ENCODE results near the gene OR52E1.

OR52E1 gene

DNA sequence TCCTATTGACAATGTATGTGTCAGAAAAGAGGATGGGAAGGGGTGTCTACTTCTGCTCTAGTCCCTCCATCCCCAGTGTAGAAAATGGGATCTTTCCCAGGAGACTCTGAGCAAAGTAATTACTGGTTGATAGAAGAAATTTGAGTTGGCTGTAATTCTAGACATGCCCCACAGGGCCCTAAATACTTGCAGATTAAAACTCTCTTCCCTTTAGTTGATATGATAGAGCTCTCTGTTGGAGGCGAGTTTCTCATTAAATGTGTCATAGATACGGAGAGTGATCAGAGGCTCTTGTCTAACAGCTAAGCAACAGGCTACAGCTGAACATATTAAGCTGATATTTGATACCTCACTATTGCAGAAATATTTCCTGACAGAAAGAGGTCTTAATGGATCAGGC is 32.9 kb downstream of the OR52E1 start:
- Histone ChIP-seq H3K4me2 (ENCODE audit: low read length) (no peak overlapping the region), H3K9me3 (ENCODE audit: insufficient read depth, low read length) (no peaks in the 10 kb centered on the region), H3K9ac (ENCODE audit: low read length) (no peak overlapping the region), H3K4me1 (ENCODE audit: low read length) (peaks cover 3% of the 10 kb centered on the region), H3K4me3 (ENCODE audit: low read length) (no peak overlapping the region), H3K36me3 (replicated peaks; ENCODE audit: low read depth, low read length) (no peaks in the 10 kb centered on the region), H4K20me1 (ENCODE audit: insufficient read depth, low read length) (no peaks in the 10 kb centered on the region), H3K27ac (ENCODE audit: low read length) (no peak overlapping the region), H2AFZ (ENCODE audit: low read depth, low read length) (no peak overlapping the region), H3K27me3 (ENCODE audit: low read depth, low read length) (0 out of 2 replicates have a peak, but pooled peaks cover 3% of the 10 kb centered on the region), H3K79me2 (ENCODE audit: low read length) (no peaks in the 10 kb centered on the region)
- no peak for TF ChIP-seq CTCF (IDR thresholded peaks at IDR 0.05; ENCODE audit: low read depth, low read length)
- TF ChIP-seq EZH2phosphoT487 (IDR thresholded peaks at IDR 0.05; ENCODE audit: low read depth): no peak

DNA sequence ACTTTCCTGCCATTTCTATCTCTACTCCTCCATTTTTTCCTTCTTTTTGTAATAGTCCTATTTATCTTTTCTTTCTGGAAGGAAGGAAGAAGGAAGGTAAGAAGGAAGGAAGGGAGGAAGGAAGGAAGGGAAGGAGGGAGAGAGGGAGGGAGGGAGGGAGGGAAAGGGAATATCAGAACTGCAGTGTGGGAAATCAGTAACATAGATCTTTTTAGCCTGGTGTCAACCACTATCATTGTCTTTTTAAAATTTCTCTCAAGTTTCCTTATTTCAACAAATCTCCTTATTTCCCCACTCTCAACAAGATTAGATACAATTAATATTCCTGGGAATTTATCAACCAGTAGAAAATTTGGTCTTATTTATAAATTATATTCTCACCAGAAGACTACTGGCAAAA is 33.7 kb downstream of the OR52E1 start:
- Histone ChIP-seq H4K20me1 (ENCODE audit: insufficient read depth, low read length) (no peaks in the 10 kb centered on the region), H3K4me3 (ENCODE audit: low read length) (no peak overlapping the region), H3K4me1 (ENCODE audit: low read length) (peaks cover 6% of the 10 kb centered on the region), H3K79me2 (ENCODE audit: low read length) (no peaks in the 10 kb centered on the region), H3K27ac (ENCODE audit: low read length) (no peak overlapping the region), H3K27me3 (ENCODE audit: low read depth, low read length) (0 out of 2 replicates have a peak, but pooled peaks cover 3% of the 10 kb centered on the region), H3K9ac (ENCODE audit: low read length) (no peak overlapping the region), H3K9me3 (ENCODE audit: insufficient read depth, low read length) (no peaks in the 10 kb centered on the region), H2AFZ (ENCODE audit: low read depth, low read length) (no peak overlapping the region), H3K4me2 (ENCODE audit: low read length) (no peak overlapping the region), H3K36me3 (replicated peaks; ENCODE audit: low read depth, low read length) (no peaks in the 10 kb centered on the region)
- TF ChIP-seq EZH2phosphoT487 (IDR thresholded peaks at IDR 0.05; ENCODE audit: low read depth) (no peak), CTCF (IDR thresholded peaks at IDR 0.05; ENCODE audit: low read depth, low read length) (no peak)

DNA sequence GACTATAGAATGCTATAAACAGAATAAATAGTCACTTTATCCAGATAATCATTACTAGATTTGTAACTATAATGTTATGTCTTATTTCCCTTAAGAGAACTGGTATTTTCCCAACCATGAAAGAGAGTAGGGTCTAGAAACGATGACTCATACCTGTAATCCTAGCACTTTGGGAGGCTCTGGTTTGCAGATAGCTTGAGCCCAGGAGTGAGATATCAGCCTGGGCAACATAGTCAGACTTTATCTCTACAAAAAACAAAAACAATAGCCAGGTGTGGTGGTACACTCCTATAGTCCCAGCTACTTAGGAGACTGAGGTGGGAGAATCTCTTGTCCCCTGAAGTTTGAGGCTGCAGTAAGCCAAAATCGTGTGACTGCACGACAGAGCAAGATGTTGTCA is 37.9 kb downstream of the OR52E1 start:
- Histone ChIP-seq H3K9me3 (ENCODE audit: insufficient read depth, low read length) (no peaks in the 10 kb centered on the region), H3K36me3 (replicated peaks; ENCODE audit: low read depth, low read length) (no peaks in the 10 kb centered on the region), H3K27ac (ENCODE audit: low read length) (no peak overlapping the region), H4K20me1 (ENCODE audit: insufficient read depth, low read length) (no peaks in the 10 kb centered on the region), H3K27me3 (ENCODE audit: low read depth, low read length) (0 out of 2 replicates have a peak, but pooled peaks cover 3% of the 10 kb centered on the region), H3K9ac (ENCODE audit: low read length) (no peak overlapping the region), H3K4me1 (ENCODE audit: low read length) (peaks cover 6% of the 10 kb centered on the region), H3K79me2 (ENCODE audit: low read length) (no peaks in the 10 kb centered on the region), H2AFZ (ENCODE audit: low read depth, low read length) (no peak overlapping the region), H3K4me3 (ENCODE audit: low read length) (no peak overlapping the region), H3K4me2 (ENCODE audit: low read length) (peak overlapping the region; percentile 12; the same call in 1 of the 2 replicates)
- TF ChIP-seq CTCF (IDR thresholded peaks at IDR 0.05; ENCODE audit: low read depth, low read length): no peak

GRCh38 chr11:5115339-5115738 is 46.0 kb downstream of the OR52E1 start:
- H3K9me3 ChIP-seq (ENCODE audit: insufficient read depth, low read length): no peaks in the 10 kb centered on the region
- no peaks in the 10 kb centered on the region for H3K4me1 ChIP-seq (ENCODE audit: low read length)
- H3K4me2 ChIP-seq (ENCODE audit: low read length): no peak overlapping the region
- no peaks in the 10 kb centered on the region for H4K20me1 ChIP-seq (ENCODE audit: insufficient read depth, low read length)
- H3K9ac ChIP-seq (ENCODE audit: low read length): no peak overlapping the region
- H3K27me3 ChIP-seq (ENCODE audit: low read depth, low read length): no peaks in the 10 kb centered on the region
- no peak overlapping the region for H3K27ac ChIP-seq (ENCODE audit: low read length)
- no peak overlapping the region for H2AFZ ChIP-seq (ENCODE audit: low read depth, low read length)
- TF ChIP-seq CTCF (IDR thresholded peaks at IDR 0.05; ENCODE audit: low read depth, low read length) (no peak), EZH2phosphoT487 (IDR thresholded peaks at IDR 0.05; ENCODE audit: low read depth) (no peak)
- no peaks in the 10 kb centered on the region for H3K79me2 ChIP-seq (ENCODE audit: low read length)
- H3K36me3 ChIP-seq (replicated peaks; ENCODE audit: low read depth, low read length): no peaks in the 10 kb centered on the region
- H3K4me3 ChIP-seq (ENCODE audit: low read length): no peak overlapping the region
